H9 (cell line): ENCODE measurements around the gene INVS. TPM values are rescaled to one million over a fixed set of nuclear protein-coding genes. Genes with fewer than 3 reads are reported as not detected.
"Not testable (repeated sequence)": the region's sequence is repeated elsewhere in the genome, so short reads cannot be mapped to it uniquely, and the experiment has no call there.

ENCODE experiments used
- DNase-seq: peaks from one replicate; pipeline ENCODE4 v3.0.0-alpha.2; 2017
- H2AFZ ChIP-seq: one replicate; pipeline ENCODE4 v1.6.1; 2013; ENCODE audit warnings: mild to moderate bottlenecking, low read length, control low read depth, moderate library complexity
- H2AK5ac ChIP-seq: 2 replicates; pipeline ENCODE4 v1.6.1; 2013; ENCODE audit warnings: low read length, control low read depth, mixed read lengths; ENCODE audit not compliant: insufficient read length
- H2BK120ac ChIP-seq: one replicate; pipeline ENCODE4 v1.6.1; 2013; ENCODE audit warnings: low read depth, mild to moderate bottlenecking, low read length, control low read depth, inconsistent platforms; ENCODE audit not compliant: poor library complexity, severe bottlenecking
- H2BK12ac ChIP-seq: 2 replicates; pipeline ENCODE4 v1.6.1; 2013; ENCODE audit warnings: low read length, control low read depth, mixed read lengths, low read depth; ENCODE audit not compliant: insufficient read length
- H2BK15ac ChIP-seq: 2 replicates; pipeline ENCODE4 v1.6.1; 2013; ENCODE audit warnings: low read depth, low read length, control low read depth
- H2BK20ac ChIP-seq: one replicate; pipeline ENCODE4 v1.6.1; 2013; ENCODE audit warnings: low read depth, mild to moderate bottlenecking, low read length, control low read depth, inconsistent platforms; ENCODE audit not compliant: poor library complexity, severe bottlenecking
- H2BK5ac ChIP-seq: 2 replicates; pipeline ENCODE4 v1.6.1; 2013; ENCODE audit warnings: low read length, control low read depth, mixed read lengths; ENCODE audit not compliant: insufficient read length
- H3K14ac ChIP-seq: 2 replicates; pipeline ENCODE4 v1.6.1; 2013; ENCODE audit warnings: low read length, control low read depth; ENCODE audit not compliant: insufficient read depth
- H3K18ac ChIP-seq: 2 replicates; pipeline ENCODE4 v1.6.1; 2013; ENCODE audit warnings: low read depth, mild to moderate bottlenecking, mixed read lengths, low read length, control low read depth; ENCODE audit not compliant: insufficient read length
- H3K23ac ChIP-seq: 2 replicates; pipeline ENCODE4 v1.6.1; 2013; ENCODE audit warnings: low read length, control low read depth, mixed read lengths, low read depth; ENCODE audit not compliant: insufficient read length
- H3K23me2 ChIP-seq: 2 replicates; pipeline ENCODE4 v1.6.1; 2013; ENCODE audit warnings: low read depth, mild to moderate bottlenecking, mixed read lengths, low read length, control low read depth; ENCODE audit not compliant: insufficient read length, poor library complexity, severe bottlenecking
- H3K27ac ChIP-seq: 2 replicates; pipeline ENCODE4 v1.5.1; 2013; ENCODE audit warnings: low read length, control low read depth, mixed read lengths, low read depth; ENCODE audit not compliant: insufficient read length
- H3K27me3 ChIP-seq: 2 replicates; pipeline ENCODE4 v1.6.1; 2013; ENCODE audit warnings: low read length, control low read depth, inconsistent platforms; ENCODE audit not compliant: insufficient read depth
- H3K4ac ChIP-seq: 2 replicates; pipeline ENCODE4 v1.6.1; 2013; ENCODE audit warnings: low read depth, mild to moderate bottlenecking, control low read depth, inconsistent platforms, low read length, moderate library complexity
- H3K4me1 ChIP-seq: 2 replicates; pipeline ENCODE4 v1.6.1; 2013; ENCODE audit warnings: low read length, control low read depth, inconsistent platforms; ENCODE audit not compliant: insufficient read depth
- H3K4me2 ChIP-seq: 2 replicates; pipeline ENCODE4 v1.6.1; 2013; ENCODE audit warnings: low read length, control low read depth, mixed read lengths; ENCODE audit not compliant: insufficient read length, insufficient read depth
- H3K56ac ChIP-seq: 2 replicates; pipeline ENCODE4 v1.6.1; 2013; ENCODE audit warnings: low read depth, mild to moderate bottlenecking, mixed read lengths, low read length, control low read depth; ENCODE audit not compliant: insufficient read length
- H3K79me1 ChIP-seq: 2 replicates; pipeline ENCODE4 v1.6.1; 2013; ENCODE audit warnings: low read depth, mild to moderate bottlenecking, moderate library complexity, low read length, control low read depth, inconsistent platforms; ENCODE audit not compliant: insufficient read depth, poor library complexity, severe bottlenecking
- H3K79me2 ChIP-seq: 2 replicates; pipeline ENCODE4 v1.6.1; 2013; ENCODE audit warnings: low read length, control low read depth, inconsistent platforms; ENCODE audit not compliant: insufficient read depth
- H3K9ac ChIP-seq: 2 replicates; pipeline ENCODE4 v1.6.1; 2013; ENCODE audit warnings: low read length, control low read depth, mixed read lengths; ENCODE audit not compliant: insufficient read length; ENCODE audit errors: extremely low read depth
- H3K9me3 ChIP-seq: one replicate; pipeline ENCODE4 v1.6.1; 2013; ENCODE audit warnings: low read depth, low read length, inconsistent platforms; ENCODE audit not compliant: control insufficient read depth
- H3T11ph ChIP-seq: one replicate; pipeline ENCODE4 v1.6.1; 2013; ENCODE audit warnings: mild to moderate bottlenecking, low read length, control low read depth, inconsistent platforms
- H4K20me1 ChIP-seq: one replicate; pipeline ENCODE4 v1.6.1; 2013; ENCODE audit not compliant: control insufficient read depth, insufficient read length, insufficient read depth
- H4K5ac ChIP-seq: 2 replicates; pipeline ENCODE4 v1.6.1; 2013; ENCODE audit warnings: low read depth, mild to moderate bottlenecking, mixed read lengths, low read length, control low read depth; ENCODE audit not compliant: insufficient read length
- H4K8ac ChIP-seq: replicated peaks from 2 replicates; pipeline ENCODE4 v1.6.1; 2013; ENCODE audit warnings: low read length, control low read depth, mixed read lengths, low read depth; ENCODE audit not compliant: insufficient read length
- H4K91ac ChIP-seq: 2 replicates; pipeline ENCODE4 v1.6.1; 2013; ENCODE audit warnings: low read depth, mild to moderate bottlenecking, moderate library complexity, mixed read lengths, low read length, control low read depth; ENCODE audit not compliant: insufficient read length
- H3K27ac Mint-ChIP-seq, 3 experiments: 2 replicates in 2 of 3; 3 replicates in 1 of 3; pipeline ENCODE4 v1.8.0; 2020 to 2021; ENCODE audit warnings: mixed read lengths in 3 of 3, mild to moderate bottlenecking in 1 of 3, moderate library complexity in 1 of 3
- H3K27me3 Mint-ChIP-seq: 2 replicates; pipeline ENCODE4 v1.8.0; 2021; ENCODE audit warnings: low read depth, mild to moderate bottlenecking, moderate library complexity, mixed read lengths
- H3K36me3 Mint-ChIP-seq, 3 experiments: 2 replicates in 2 of 3; 3 replicates in 1 of 3; pipeline ENCODE4 v1.8.0; 2020 to 2021; ENCODE audit warnings: low read depth in 3 of 3, mixed read lengths in 3 of 3; ENCODE audit not compliant: insufficient read depth in 1 of 3
- H3K4me1 Mint-ChIP-seq, 2 experiments: 2 replicates each; pipeline ENCODE4 v1.8.0; 2020; ENCODE audit warnings: mixed read lengths in 2 of 2
- H3K4me3 Mint-ChIP-seq, 2 experiments: 2 replicates in 1 of 2; 3 replicates in 1 of 2; pipeline ENCODE4 v1.8.0; 2020 to 2021; ENCODE audit warnings: mild to moderate bottlenecking in 2 of 2, mixed read lengths in 2 of 2, moderate library complexity in 1 of 2
- H3K9me3 Mint-ChIP-seq, 2 experiments: 2 replicates in 1 of 2; 3 replicates in 1 of 2; pipeline ENCODE4 v1.8.0; 2020; ENCODE audit warnings: mild to moderate bottlenecking in 2 of 2, mixed read lengths in 2 of 2, moderate library complexity in 1 of 2
- WGBS: extraction: QIAGEN DNeasy Blood & Tissue Kit; methylation state at CpG from one replicate; pipeline ENCODE4 v1.1.7; 2013; ENCODE audit warnings: missing lambda C conversion rate, low lambda C conversion rate, mixed read lengths; ENCODE audit not compliant: insufficient read length; ENCODE audit errors: extremely low coverage; 5-methylcytosine and 5-hydroxymethylcytosine counted together
- total RNA-seq: library from RNA; stranded (reverse); gene quantifications from 2 replicates; pipeline ENCODE4 v1.2.1, GENCODE V29; 2021
- TF ChIP-seq, protein P1 (sequence below): fragments of 200-600 bp; sonication (generic); conservative IDR thresholded peaks from 3 replicates; pipeline ENCODE4 v1.8.0; 2021; ENCODE audit warnings: antibody characterized with exemption, mild to moderate bottlenecking

The INVS gene
- total RNA-seq, 1 experiment from 2014 or later: 7.5 TPM

- H3K79me2 ChIP-seq: no peaks in the 10 kb centered on the region
- H3K27ac ChIP-seq: no peak overlapping the region
- H3K9me3 ChIP-seq: no peaks in the 10 kb centered on the region
- no peaks in the 10 kb centered on the region for H3K27me3 Mint-ChIP-seq
- H3K23ac ChIP-seq: no peak overlapping the region
- no peak overlapping the region for H2BK20ac ChIP-seq
- no peak overlapping the region for H2AK5ac ChIP-seq
- H3T11ph ChIP-seq: no peak overlapping the region
- no peaks in the 10 kb centered on the region for H3K4me1 ChIP-seq
- no peak overlapping the region for H3K9ac ChIP-seq
- no peak overlapping the region for H3K14ac ChIP-seq
- H4K8ac ChIP-seq: no peak overlapping the region
- no peak overlapping the region for H2BK15ac ChIP-seq
- no peaks in the 10 kb centered on the region for H3K9me3 Mint-ChIP-seq
- WGBS: no CpG with 5 or more reads among the region's 6 CpGs
- H3K27me3 ChIP-seq: no peaks in the 10 kb centered on the region
- H3K18ac ChIP-seq: no peak overlapping the region
- H3K56ac ChIP-seq: no peak overlapping the region
- H2AFZ ChIP-seq: no peak overlapping the region
- no peak for DNase-seq
- no peaks in the 10 kb centered on the region for H3K79me1 ChIP-seq
- no peak overlapping the region for H3K4ac ChIP-seq
- H4K20me1 ChIP-seq: no peaks in the 10 kb centered on the region
- H2BK5ac ChIP-seq: no peak overlapping the region
- H4K91ac ChIP-seq: no peak overlapping the region
- H2BK12ac ChIP-seq: no peak overlapping the region
- H3K36me3 Mint-ChIP-seq: peaks cover 0 to 2% (median 0%) of the 10 kb centered on the region in 3 experiments; a peak in 2 of 7 replicates
- TF ChIP-seq, protein P1, sequence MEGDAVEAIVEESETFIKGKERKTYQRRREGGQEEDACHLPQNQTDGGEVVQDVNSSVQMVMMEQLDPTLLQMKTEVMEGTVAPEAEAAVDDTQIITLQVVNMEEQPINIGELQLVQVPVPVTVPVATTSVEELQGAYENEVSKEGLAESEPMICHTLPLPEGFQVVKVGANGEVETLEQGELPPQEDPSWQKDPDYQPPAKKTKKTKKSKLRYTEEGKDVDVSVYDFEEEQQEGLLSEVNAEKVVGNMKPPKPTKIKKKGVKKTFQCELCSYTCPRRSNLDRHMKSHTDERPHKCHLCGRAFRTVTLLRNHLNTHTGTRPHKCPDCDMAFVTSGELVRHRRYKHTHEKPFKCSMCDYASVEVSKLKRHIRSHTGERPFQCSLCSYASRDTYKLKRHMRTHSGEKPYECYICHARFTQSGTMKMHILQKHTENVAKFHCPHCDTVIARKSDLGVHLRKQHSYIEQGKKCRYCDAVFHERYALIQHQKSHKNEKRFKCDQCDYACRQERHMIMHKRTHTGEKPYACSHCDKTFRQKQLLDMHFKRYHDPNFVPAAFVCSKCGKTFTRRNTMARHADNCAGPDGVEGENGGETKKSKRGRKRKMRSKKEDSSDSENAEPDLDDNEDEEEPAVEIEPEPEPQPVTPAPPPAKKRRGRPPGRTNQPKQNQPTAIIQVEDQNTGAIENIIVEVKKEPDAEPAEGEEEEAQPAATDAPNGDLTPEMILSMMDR: no peak
- H3K4me1 Mint-ChIP-seq: peaks cover 4% of the 10 kb centered on the region in 2 experiments
- no peak overlapping the region for H3K4me2 ChIP-seq
- no peaks in the 10 kb centered on the region for H3K23me2 ChIP-seq
- no peak overlapping the region for H3K4me3 Mint-ChIP-seq
- H2BK120ac ChIP-seq: no peak overlapping the region
- peak overlapping the region in 1 of 3 experiments; percentile 53; a peak in 1 of 7 replicates for H3K27ac Mint-ChIP-seq
- H4K5ac ChIP-seq: no peak overlapping the region
These were observed 24.1 kb upstream of the INVS start for GRCh38 chr9:100074989-100075388.

- H3K27me3 ChIP-seq, H3K4me1 ChIP-seq, H2BK5ac ChIP-seq, H2BK20ac ChIP-seq, H2BK12ac ChIP-seq, H3K36me3 Mint-ChIP-seq, H3K4me3 Mint-ChIP-seq, H3K4me2 ChIP-seq, H2AK5ac ChIP-seq, DNase-seq, H3K79me1 ChIP-seq, H3K9me3 Mint-ChIP-seq, H2AFZ ChIP-seq, H4K8ac ChIP-seq, H3K4me1 Mint-ChIP-seq, H2BK15ac ChIP-seq, H4K5ac ChIP-seq, H3K79me2 ChIP-seq, H2BK120ac ChIP-seq, H3K14ac ChIP-seq, H4K91ac ChIP-seq, H3K9ac ChIP-seq, H4K20me1 ChIP-seq, H3K27me3 Mint-ChIP-seq, H3K27ac ChIP-seq, H3K9me3 ChIP-seq, H3K4ac ChIP-seq, H3K56ac ChIP-seq, H3K23ac ChIP-seq, H3K23me2 ChIP-seq, H3T11ph ChIP-seq, H3K18ac ChIP-seq: not testable (repeated sequence)
- peak overlapping the region in 1 of 3 experiments; percentile 5; a peak in 2 of 7 replicates for H3K27ac Mint-ChIP-seq
- no CpG with 5 or more reads among the region's 4 CpGs for WGBS
These were observed 22.8 kb upstream of the INVS start for GRCh38 chr9:100076256-100076655.
